Right lobe of liver (tissue), 6 donors: ENCODE data around the gene REEP3. TPM values are rescaled to one million over a fixed set of nuclear protein-coding genes. Genes with fewer than 3 reads are reported as not detected.
"Not testable (repeated sequence)": the region's sequence is repeated elsewhere in the genome, so short reads cannot be mapped to it uniquely, and the experiment has no call there.

Experiments
- ATAC-seq, 4 donors: fragments of 200-7000 bp; cut with Tn5 transposase; one replicate each; pipeline ENCODE4 v1.9.1; 2020; ENCODE audit warnings: mild to moderate bottlenecking in 4 of 4, moderate library complexity in 4 of 4
- DNase-seq, 3 donors: peaks; one replicate each; pipeline ENCODE4 v3.0.0-alpha.2; 2020
- H3K27ac ChIP-seq, 3 donors: fragments of 200-600 bp; one replicate each; pipeline ENCODE4 v1.8.0; 2022
- H3K27me3 ChIP-seq, 2 donors: fragments of 200-600 bp; one replicate each; pipeline ENCODE4 v1.8.0; 2022
- H3K36me3 ChIP-seq, 4 donors: fragments of 200-600 bp; sonication (generic) in 1 of 4; one replicate each; pipeline versions ENCODE4 v1.5.1 to v1.8.0; 2017 to 2022; ENCODE audit warnings: control low read depth in 1 of 4
- H3K4me1 ChIP-seq, 4 donors: fragments of 200-600 bp; sonication (generic) in 1 of 4; one replicate each; pipeline versions ENCODE4 v1.5.1 to v1.8.0; 2017 to 2022; ENCODE audit warnings: control low read depth in 1 of 4
- H3K4me3 ChIP-seq, 3 donors: fragments of 200-600 bp; one replicate each; pipeline ENCODE4 v1.8.0; 2022
- H3K9me3 ChIP-seq, 4 donors: fragments of 200-600 bp; sonication (generic) in 1 of 4; one replicate each; pipeline versions ENCODE4 v1.5.1 to v1.8.0; 2017 to 2022; ENCODE audit warnings: control low read depth in 1 of 4
- POLR2A ChIP-seq: fragments of 450-650 bp; IDR thresholded peaks from one replicate; pipeline ENCODE4 v1.6.1; 2017; ENCODE audit warnings: antibody characterized with exemption, mild to moderate bottlenecking
- WGBS: methylation state at CpG from one replicate; pipeline ENCODE4 v1.1.6; 2018; ENCODE audit warnings: low coverage, low lambda C conversion rate; ENCODE audit not compliant: insufficient coverage; ENCODE audit errors: missing lambda C conversion rate; 5-methylcytosine and 5-hydroxymethylcytosine counted together
- intact Hi-C, 2 donors: fragments of 100-400 bp; cut with DNase I; formaldehyde crosslinking; loops; one replicate each; pipeline versions ENCODE4 v1.11.2 to v1.14.1; 2022
- total RNA-seq, 6 experiments: library from RNA; depleted of rRNA in 2 of 6; stranded (reverse); fragments of >200 nt in 2 of 6; fragmentation: NEBNext Ultra II Directional in 3 of 6; extraction: Animal tissue kit (Norgen Biotek cat#: 25700) in 3 of 6; gene quantifications; one replicate each; pipeline versions ENCODE4 v1.1.0 to v1.2.4, GENCODE V29; 2016 to 2023
- TF ChIP-seq, protein P1 (sequence below), 4 donors: fragments of 200-600 bp in 3 of 4; fragments of 450-650 bp in 1 of 4; IDR thresholded peaks; one replicate each; pipeline versions ENCODE4 v1.5.1 to v1.8.0; 2016 to 2022; ENCODE audit warnings: antibody characterized with exemption in 4 of 4, mild to moderate bottlenecking in 2 of 4
- donor health status: DM: no; HTN: yes; CAD: no.
- donor health status: DM: no; HTN: no; CAD: no.
- donor health status: DM: no; HTN: no; CAD: no.
- donor health status: DM: no; HTN: yes; CAD: no.
- donor health status: DM: no; HTN: yes; CAD: no.

REEP3 gene
- total RNA-seq, 6 experiments from 2014 or later, result 21.1 to 38.8 (median 28.0) TPM

DNA sequence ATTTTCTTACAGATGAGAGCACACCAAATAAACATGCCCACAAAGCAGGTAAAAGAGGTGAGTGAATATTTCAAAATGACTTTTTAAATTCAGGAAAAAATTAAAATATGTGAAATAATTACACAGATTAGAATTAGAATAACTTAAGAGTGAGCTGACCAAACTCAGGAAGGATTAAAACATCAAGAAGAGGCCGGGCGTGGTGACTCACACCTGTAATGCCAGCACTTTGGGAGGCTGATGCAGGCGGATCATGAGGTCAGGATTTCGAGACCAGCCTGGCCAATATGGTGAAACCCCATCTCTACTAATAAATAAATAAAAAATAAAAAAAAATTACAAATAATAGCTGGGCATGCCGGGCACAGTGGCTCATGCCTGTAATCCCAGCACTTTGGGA lies 140.1 kb downstream of the REEP3 start:
- Histone ChIP-seq H3K27me3 (no peaks in the 10 kb centered on the region), H3K36me3 (no peaks in the 10 kb centered on the region), H3K4me3 (no peak overlapping the region), H3K9me3 (no peaks in the 10 kb centered on the region), H3K4me1 (no peaks in the 10 kb centered on the region), H3K27ac (no peak overlapping the region)
- intact Hi-C loops, result no loop called here
- DNase-seq (no peak), ATAC-seq (no peak)
- WGBS, result 85% methylated on average over 5 of the region's 5 CpGs
- TF ChIP-seq, protein P1, sequence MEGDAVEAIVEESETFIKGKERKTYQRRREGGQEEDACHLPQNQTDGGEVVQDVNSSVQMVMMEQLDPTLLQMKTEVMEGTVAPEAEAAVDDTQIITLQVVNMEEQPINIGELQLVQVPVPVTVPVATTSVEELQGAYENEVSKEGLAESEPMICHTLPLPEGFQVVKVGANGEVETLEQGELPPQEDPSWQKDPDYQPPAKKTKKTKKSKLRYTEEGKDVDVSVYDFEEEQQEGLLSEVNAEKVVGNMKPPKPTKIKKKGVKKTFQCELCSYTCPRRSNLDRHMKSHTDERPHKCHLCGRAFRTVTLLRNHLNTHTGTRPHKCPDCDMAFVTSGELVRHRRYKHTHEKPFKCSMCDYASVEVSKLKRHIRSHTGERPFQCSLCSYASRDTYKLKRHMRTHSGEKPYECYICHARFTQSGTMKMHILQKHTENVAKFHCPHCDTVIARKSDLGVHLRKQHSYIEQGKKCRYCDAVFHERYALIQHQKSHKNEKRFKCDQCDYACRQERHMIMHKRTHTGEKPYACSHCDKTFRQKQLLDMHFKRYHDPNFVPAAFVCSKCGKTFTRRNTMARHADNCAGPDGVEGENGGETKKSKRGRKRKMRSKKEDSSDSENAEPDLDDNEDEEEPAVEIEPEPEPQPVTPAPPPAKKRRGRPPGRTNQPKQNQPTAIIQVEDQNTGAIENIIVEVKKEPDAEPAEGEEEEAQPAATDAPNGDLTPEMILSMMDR (IDR thresholded peaks at IDR 0.05), result no peak
- no peak for TF ChIP-seq POLR2A

DNA sequence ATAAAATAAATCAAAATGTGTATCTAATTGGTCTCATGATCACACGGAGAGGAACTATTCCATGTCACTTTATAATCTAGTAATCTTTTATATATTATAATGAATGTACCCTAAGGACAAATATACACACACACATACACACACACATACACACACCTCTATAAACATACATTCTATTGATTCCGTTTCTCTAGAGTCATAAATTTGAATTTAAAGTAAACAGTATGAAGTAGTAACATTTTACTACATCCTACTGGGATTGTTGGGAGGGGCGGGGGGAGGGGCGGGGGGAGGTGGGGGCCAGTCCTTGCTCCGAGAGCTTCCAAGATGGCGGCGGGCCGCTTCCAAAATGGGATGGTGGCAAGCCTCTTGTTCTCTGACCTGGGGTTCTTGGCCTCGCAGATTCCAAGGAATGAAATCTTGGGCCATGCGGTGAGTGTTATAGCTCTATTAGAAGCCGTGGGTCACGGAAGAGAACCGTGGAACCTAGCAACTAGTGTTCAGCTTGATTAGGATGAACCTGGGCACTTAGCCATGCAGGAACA lies 143.2 kb downstream of the REEP3 start:
- no peak for TF ChIP-seq POLR2A
- TF ChIP-seq, protein P1 (IDR thresholded peaks at IDR 0.05), result no peak
- no peaks in the 10 kb centered on the region for H3K27me3 ChIP-seq
- no peak overlapping the region for H3K4me3 ChIP-seq
- no peaks in the 10 kb centered on the region for H3K4me1 ChIP-seq
- intact Hi-C loops, result no loop called here
- ATAC-seq (no peak), DNase-seq (no peak)
- H3K27ac ChIP-seq, result no peak overlapping the region
- 92% methylated on average over 11 of the region's 13 CpGs for WGBS
- H3K36me3 ChIP-seq, result no peaks in the 10 kb centered on the region
- H3K9me3 ChIP-seq, result no peaks in the 10 kb centered on the region

- 92% methylated on average over 6 of the region's 10 CpGs for WGBS
- ATAC-seq, DNase-seq, H3K4me1 ChIP-seq, H3K27ac ChIP-seq, H3K9me3 ChIP-seq, H3K4me3 ChIP-seq, H3K36me3 ChIP-seq, H3K27me3 ChIP-seq, intact Hi-C loops: not testable (repeated sequence)
These were observed 143.9 kb downstream of the REEP3 start for GRCh38 chr10:63665006-63665580.

GRCh38 chr10:63665670-63666134 lies 144.5 kb downstream of the REEP3 start:
- Histone ChIP-seq H3K4me1 (no peaks in the 10 kb centered on the region), H3K9me3 (no peaks in the 10 kb centered on the region), H3K36me3 (no peaks in the 10 kb centered on the region), H3K27me3 (no peaks in the 10 kb centered on the region), H3K4me3 (no peak overlapping the region), H3K27ac (no peak overlapping the region)
- DNase-seq, result no peak
- TF ChIP-seq, protein P1 (IDR thresholded peaks at IDR 0.05), result no peak
- no peak for TF ChIP-seq POLR2A
- intact Hi-C loops, result no loop called here
- no peak for ATAC-seq
- 86% methylated on average over 4 of the region's 4 CpGs for WGBS

- Histone ChIP-seq H3K9me3 (no peaks in the 10 kb centered on the region), H3K4me3 (no peak overlapping the region), H3K27ac (no peak overlapping the region), H3K36me3 (no peaks in the 10 kb centered on the region), H3K27me3 (no peaks in the 10 kb centered on the region), H3K4me1 (peaks cover 0 to 9% (median 3%) of the 10 kb centered on the region in 4 donors)
- 46% methylated on average over 4 of the region's 4 CpGs for WGBS
- no peak for TF ChIP-seq POLR2A
- TF ChIP-seq, protein P1 (IDR thresholded peaks at IDR 0.05), result no peak
- intact Hi-C loops, result no loop called here
- peak; percentile 32 to 70 (median 39) for ATAC-seq
- DNase-seq, result no peak
These were observed 145.7 kb downstream of the REEP3 start for GRCh38 chr10:63666836-63667383.
